Heart right ventricle (tissue), 16 donors: ENCODE data around the gene PLA2G15. TPM values are rescaled to one million over a fixed set of nuclear protein-coding genes. Genes with fewer than 3 reads are reported as not detected.
A peak's percentile ranks its signal among the peaks of the same experiment; 100 is the strongest.

Experiments used
- ATAC-seq, 8 donors: fragments of 200-7000 bp; cut with Tn5 transposase; one replicate each; pipeline ENCODE4 v1.9.1; 2020; ENCODE audit warnings: mild to moderate bottlenecking in 8 of 8, moderate library complexity in 8 of 8, moderate number of reproducible peaks in 1 of 8
- DNase-seq, 2 donors: peaks; one replicate each; pipeline ENCODE4 v3.0.0-alpha.2; 2020
- H3K27ac ChIP-seq, 10 donors: fragments of 200-600 bp; sonication (generic) in 2 of 10; one replicate each; pipeline versions ENCODE4 v1.5.0 to v1.8.0; 2020 to 2022; ENCODE audit warnings: mild to moderate bottlenecking in 3 of 10
- H3K27me3 ChIP-seq, 7 donors: fragments of 200-600 bp; one replicate each; pipeline ENCODE4 v1.8.0; 2021 to 2022; ENCODE audit warnings: mild to moderate bottlenecking in 2 of 7
- H3K36me3 ChIP-seq, 9 donors: fragments of 200-600 bp; sonication (generic) in 1 of 9; one replicate each; pipeline versions ENCODE4 v1.5.0 to v1.8.0; 2020 to 2022; ENCODE audit warnings: mild to moderate bottlenecking in 2 of 9
- H3K4me1 ChIP-seq, 9 donors: fragments of 200-600 bp; sonication (generic) in 1 of 9; one replicate each; pipeline versions ENCODE4 v1.5.0 to v1.8.0; 2020 to 2022; ENCODE audit warnings: mild to moderate bottlenecking in 4 of 9
- H3K4me3 ChIP-seq, 10 donors: fragments of 200-600 bp; sonication (generic) in 2 of 10; one replicate each; pipeline versions ENCODE4 v1.5.0 to v1.8.0; 2020 to 2022; ENCODE audit warnings: mild to moderate bottlenecking in 7 of 10, moderate library complexity in 2 of 10
- H3K9me3 ChIP-seq, 11 donors: fragments of 200-600 bp in 10 of 11; sonication (generic) in 2 of 11; one replicate each; pipeline versions ENCODE4 v1.5.0 to v1.8.0; 2013 to 2022; ENCODE audit warnings: mild to moderate bottlenecking in 2 of 11, control low read depth in 1 of 11, moderate library complexity in 1 of 11
- CTCF ChIP-seq, 9 donors: fragments of 200-600 bp; sonication (generic) in 2 of 9; IDR thresholded peaks; one replicate each; pipeline versions ENCODE4 v1.5.0 to v1.8.0; 2021 to 2022; ENCODE audit warnings: antibody characterized with exemption in 9 of 9, mild to moderate bottlenecking in 5 of 9, moderate library complexity in 1 of 9
- WGBS, 2 donors: extraction: QIAGEN DNeasy Blood & Tissue Kit; methylation state at CpG; one replicate each; pipeline ENCODE4 v1.1.7; 2013; ENCODE audit warnings: inconsistent platforms in 1 of 2; 5-methylcytosine and 5-hydroxymethylcytosine counted together
- intact Hi-C, 10 donors: fragments of 100-400 bp; cut with DNase I; formaldehyde crosslinking; loops; one replicate each; pipeline versions ENCODE4 v1.11.1 to v1.14.2; 2022
- polyA plus RNA-seq, 2 donors: library from polyadenylated mRNA; stranded (reverse); fragments of 200-250 nt; gene quantifications; one replicate each; pipeline ENCODE4 v1.2.3, GENCODE V29; 2013
- total RNA-seq, 10 donors: library from RNA; stranded (reverse); fragmentation: NEBNext Ultra II Directional in 3 of 10; extraction: Animal tissue kit (Norgen Biotek cat#: 25700) in 3 of 10; gene quantifications; one replicate each; pipeline versions ENCODE4 v1.2.1 to v1.2.4, GENCODE V29; 2021 to 2023
- donor health status: Arrhythmogenic right ventricular cardiomyopathy.
- donor health status: ischemic (EF 13 %, LVEDD 7.1; RV severe dilation, severe dysfunction).
- donor health status: healthy with polysubstance abuse.
- donor health status: DM: no; HTN: yes; CAD: no.
- donor health status: DM: no; HTN: no; CAD: no.
- donor health status: ischemic (EF 25% LVEDD 6.9; RV normal size, moderate dysfunction).
- donor health status: ischemic (EF 25% LVEDD 5.7; RV mildly dilated, moderate dysfunction).
- donor health status: healthy.
- donor health status: DM: yes; HTN: yes; CAD: no.
- donor health status: Ischemic cardiomyopathy.
- donor health status: ischemic (EF 35%, LVEDD 5.7; RV mildly dilated, moderate dysfunction).
- donor health status: nonischemic (EF 11% LVEDD 7.7; RV severe dilation, severe dysfunction).
- donor health status: DM: yes; HTN: yes; CAD: no.
- donor health status: PGD.
- donor health status: ischemic (EF 29% LVEDD 5.4; RV normal size, mild dysfunction).
- donor health status: nonischemic (EF 23%, LVEDD 6.1; RV moderate dilation, normal function).

The PLA2G15 gene
- total and polyA plus RNA-seq, 12 donors, result 31.0 to 62.1 (median 38.8) TPM

- intact Hi-C loops, result loop anchor here in 1 of 10 donors (10.0 kb wide), 1 partner anchor 257 kb away; no protein-coding TSS in a partner anchor
- TF ChIP-seq CTCF (IDR thresholded peaks at IDR 0.05), result no peak
- DNase-seq (no peak), ATAC-seq (peak; percentile 21 to 71 (median 41))
- Histone ChIP-seq H3K36me3 (peaks cover 0 to 77% (median 37%) of the 10 kb centered on the region in 9 donors), H3K9me3 (no peaks in the 10 kb centered on the region), H3K27ac (peak overlapping the region; percentile 43 to 80 (median 71)), H3K4me1 (peaks cover 5 to 85% (median 32%) of the 10 kb centered on the region in 9 donors), H3K4me3 (no peak overlapping the region), H3K27me3 (no peaks in the 10 kb centered on the region)
- WGBS, 2 donors, result 66 to 72% methylated on average over 13 of the region's 13 CpGs
These were observed 13.0 kb downstream of the PLA2G15 start for GRCh38 chr16:68257906-68258800.

GRCh38 chr16:68259007-68259825, 14.0 kb downstream of the PLA2G15 start:
- no peak overlapping the region for H3K4me3 ChIP-seq
- no peaks in the 10 kb centered on the region for H3K9me3 ChIP-seq
- H3K36me3 ChIP-seq, result peaks cover 0 to 67% (median 29%) of the 10 kb centered on the region in 9 donors
- no peak for TF ChIP-seq CTCF (IDR thresholded peaks at IDR 0.05)
- intact Hi-C loops, result loop anchor here in 1 of 10 donors (10.0 kb wide), 1 partner anchor 256 kb away; no protein-coding TSS in a partner anchor
- peaks cover 5 to 83% (median 33%) of the 10 kb centered on the region in 9 donors for H3K4me1 ChIP-seq
- peak overlapping the region in 9 of 10 donors; percentile 10 to 80 (median 70) for H3K27ac ChIP-seq
- DNase-seq (no peak), ATAC-seq (peak in 4 of 8 donors; percentile 1 to 29 (median 13))
- WGBS, 2 donors, result 77 to 80% methylated on average over 27 of the region's 27 CpGs
- no peaks in the 10 kb centered on the region for H3K27me3 ChIP-seq

DNA sequence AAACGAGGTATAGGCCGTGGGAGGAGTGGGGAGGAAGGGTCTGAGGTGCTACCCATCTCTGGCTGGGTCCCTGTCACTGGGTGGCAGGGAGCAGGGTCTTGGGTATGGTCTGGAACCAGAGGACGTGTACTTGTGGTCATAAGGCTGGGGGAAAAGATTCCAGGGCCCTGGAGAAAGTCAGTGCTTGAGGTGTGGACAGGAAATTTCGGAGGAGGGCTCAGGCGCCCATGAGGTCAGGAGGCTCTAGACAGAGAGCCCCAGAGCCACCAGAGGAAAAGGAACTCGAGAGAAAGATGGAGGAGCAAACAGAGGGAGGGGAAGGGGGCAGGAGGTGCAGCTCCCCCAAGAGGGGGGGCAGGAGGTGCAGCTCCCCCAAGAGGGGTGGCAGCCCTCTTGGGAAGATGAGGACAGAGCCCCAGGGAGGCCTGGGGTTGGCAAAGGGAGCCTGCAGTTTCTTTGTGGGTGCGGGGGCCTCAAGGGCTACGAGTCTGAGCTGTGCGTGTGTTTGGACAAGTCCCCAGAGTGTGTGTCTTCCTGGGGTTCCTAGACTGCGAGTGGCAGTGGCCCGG, 18.5 kb downstream of the PLA2G15 start:
- Histone ChIP-seq H3K27me3 (no peaks in the 10 kb centered on the region), H3K27ac (peak overlapping the region; percentile 96 to 99 (median 98)), H3K36me3 (peaks cover 0 to 32% (median 11%) of the 10 kb centered on the region in 9 donors), H3K4me1 (peaks cover 4 to 85% (median 41%) of the 10 kb centered on the region in 9 donors), H3K9me3 (no peaks in the 10 kb centered on the region), H3K4me3 (peak overlapping the region; percentile 67 to 98 (median 92))
- no peak for TF ChIP-seq CTCF (IDR thresholded peaks at IDR 0.05)
- DNase-seq (no peak), ATAC-seq (no peak)
- intact Hi-C loops, result loop anchor here in 9 of 10 donors (1.0 to 5.0 kb wide), 7 partner anchors 21 to 65 kb away; partner anchors contain the start of genes PRMT7 (in 7 of the 9) and SLC7A6OS (in 7 of the 9)
- WGBS, 2 donors, result 33 to 36% methylated on average over 11 of the region's 11 CpGs
